ENCODE data around the gene AGTRAP. TPM values are rescaled to one million over a fixed set of nuclear protein-coding genes. Genes with fewer than 3 reads are reported as not detected.
A peak's percentile ranks its signal among the peaks of the same experiment; 100 is the strongest.

AGTRAP gene
- total RNA-seq, 1 experiment from 2014 or later = 23.6 TPM

- TF ChIP-seq EZH2 (IDR thresholded peaks at IDR 0.05; ENCODE audit: borderline replicate concordance, low read depth, low read length, poor library complexity, severe bottlenecking) (no peak), CTCF (conservative IDR thresholded peaks at IDR 0.05; ENCODE audit: low read depth, low read length) (no peak)
- Histone ChIP-seq H3K4me1 (ENCODE audit: insufficient read depth, low read length, poor library complexity, severe bottlenecking) (no peaks in the 10 kb centered on the region), H3K27me3 (replicated peaks; ENCODE audit: insufficient read depth, low read depth, low read length, poor library complexity) (no peaks in the 10 kb centered on the region), H3K9me3 (ENCODE audit: low read depth, low read length, poor library complexity, severe bottlenecking) (no peaks in the 10 kb centered on the region), H3K27ac (ENCODE audit: low read depth, low read length, poor library complexity, severe bottlenecking) (no peak overlapping the region), H3K4me3 (ENCODE audit: low read depth, low read length, poor library complexity, severe bottlenecking) (no peak overlapping the region), H3K36me3 (ENCODE audit: insufficient read depth, low read length, poor library complexity, severe bottlenecking) (no peaks in the 10 kb centered on the region)
- CTCF ChIA-PET = no interaction called here
- DNase-seq (ENCODE audit: low spot score) = no peak
- BruUV-seq (replicated peaks) = no TSS peak
- POLR2A ChIA-PET (ENCODE audit: low non-redundant PET) = no interaction called here
- intact Hi-C loops (cut with micrococcal nuclease; ENCODE audit: unreplicated experiment) = no loop called here
Observed at GRCh38 chr1:11714831-11715575, 20.9 kb upstream of the AGTRAP start.

GRCh38 chr1:11719313-11720032 lies 16.5 kb upstream of the AGTRAP start:
- Histone ChIP-seq H3K9me3 (ENCODE audit: low read depth, low read length, poor library complexity, severe bottlenecking) (no peaks in the 10 kb centered on the region), H3K4me1 (ENCODE audit: insufficient read depth, low read length, poor library complexity, severe bottlenecking) (no peaks in the 10 kb centered on the region), H3K36me3 (ENCODE audit: insufficient read depth, low read length, poor library complexity, severe bottlenecking) (no peaks in the 10 kb centered on the region), H3K27me3 (replicated peaks; ENCODE audit: insufficient read depth, low read depth, low read length, poor library complexity) (no peaks in the 10 kb centered on the region), H3K27ac (ENCODE audit: low read depth, low read length, poor library complexity, severe bottlenecking) (no peak overlapping the region), H3K4me3 (ENCODE audit: low read depth, low read length, poor library complexity, severe bottlenecking) (peak overlapping the region; percentile 23)
- TF ChIP-seq CTCF (conservative IDR thresholded peaks at IDR 0.05; ENCODE audit: low read depth, low read length) (peak; percentile 98), EZH2 (IDR thresholded peaks at IDR 0.05; ENCODE audit: borderline replicate concordance, low read depth, low read length, poor library complexity, severe bottlenecking) (no peak)
- intact Hi-C loops (cut with micrococcal nuclease; ENCODE audit: unreplicated experiment) = loop anchor here (2.0 kb wide), 1 partner anchor 69 kb away; no protein-coding TSS in a partner anchor
- ChIA-PET POLR2A (ENCODE audit: low non-redundant PET) (no interaction called here), CTCF (interaction anchor here (0.6 to 1.7 kb wide), 6 partner anchors 8 to 682 kb away, joined by 3 to 13 read pairs (median 4); partner anchors contain the start of gene FBXO6)
- no TSS peak for BruUV-seq (replicated peaks)
- DNase-seq (ENCODE audit: low spot score) = peak; percentile 63

DNA sequence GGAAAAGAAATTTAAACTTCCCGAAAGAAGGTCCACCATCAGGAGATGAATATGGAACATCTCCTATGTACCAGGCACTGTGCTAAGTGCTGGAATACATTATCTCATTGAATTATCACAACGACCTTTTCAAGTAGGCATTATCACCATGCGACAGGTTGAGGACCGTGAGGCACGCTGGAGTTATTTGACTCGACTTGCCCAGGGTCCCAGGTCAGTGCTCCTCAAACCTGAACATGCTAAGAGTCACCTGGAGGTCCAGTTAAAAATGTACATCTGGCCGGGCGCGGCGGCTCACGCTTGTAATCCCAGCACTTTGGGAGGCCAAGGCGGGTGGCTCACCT lies 15.9 kb upstream of the AGTRAP start:
- CTCF ChIA-PET = interaction anchor here (0.6 to 1.7 kb wide), 6 partner anchors 9 to 683 kb away, joined by 3 to 13 read pairs (median 4); partner anchors contain the start of gene FBXO6
- H3K27me3 ChIP-seq (replicated peaks; ENCODE audit: insufficient read depth, low read depth, low read length, poor library complexity) = no peaks in the 10 kb centered on the region
- no peaks in the 10 kb centered on the region for H3K4me1 ChIP-seq (ENCODE audit: insufficient read depth, low read length, poor library complexity, severe bottlenecking)
- H3K27ac ChIP-seq (ENCODE audit: low read depth, low read length, poor library complexity, severe bottlenecking) = no peak overlapping the region
- intact Hi-C loops (cut with micrococcal nuclease; ENCODE audit: unreplicated experiment) = no loop called here
- DNase-seq (ENCODE audit: low spot score) = no peak
- TF ChIP-seq CTCF (conservative IDR thresholded peaks at IDR 0.05; ENCODE audit: low read depth, low read length) (no peak), EZH2 (IDR thresholded peaks at IDR 0.05; ENCODE audit: borderline replicate concordance, low read depth, low read length, poor library complexity, severe bottlenecking) (no peak)
- no TSS peak for BruUV-seq (replicated peaks)
- no peak overlapping the region for H3K4me3 ChIP-seq (ENCODE audit: low read depth, low read length, poor library complexity, severe bottlenecking)
- POLR2A ChIA-PET (ENCODE audit: low non-redundant PET) = no interaction called here
- H3K36me3 ChIP-seq (ENCODE audit: insufficient read depth, low read length, poor library complexity, severe bottlenecking) = no peaks in the 10 kb centered on the region
- no peaks in the 10 kb centered on the region for H3K9me3 ChIP-seq (ENCODE audit: low read depth, low read length, poor library complexity, severe bottlenecking)
